Aorta (tissue), 4 donors: ENCODE data around the gene C1QTNF4. TPM values are rescaled to one million over a fixed set of nuclear protein-coding genes. Genes with fewer than 3 reads are reported as not detected.

Experiments
- polyA plus RNA-seq, 2 donors: library from polyadenylated mRNA; stranded (reverse); fragments of 200-250 nt; gene quantifications; one replicate each; pipeline ENCODE4 v1.2.3, GENCODE V29; 2013
- total RNA-seq, 2 donors: library from RNA; stranded (reverse); fragmentation: NEBNext Ultra II Directional; extraction: Animal tissue kit (Norgen Biotek cat#: 25700); gene quantifications; one replicate each; pipeline ENCODE4 v1.2.1, GENCODE V29; 2021
- donor health status: healthy with polysubstance abuse.
- donor health status: Bipolar disorder and iron deficiency.
- donor health status: DM: no; HTN: no; CAD: no.
- donor health status: DM: yes; HTN: yes; CAD: no.

Gene C1QTNF4
- total and polyA plus RNA-seq, 4 donors = 0.63 to 3.1 (median 2.3) TPM

Other genes with a start within 250 kb of the C1QTNF4 start
- gene MYBPC3, start 241.7 kb downstream of the C1QTNF4 start, total RNA-seq = under 1 TPM; 0.15 to 0.42 TPM
- 1 to 10 TPM in 1 of 2 donors, under 1 TPM in 1; 0.03 to 1.9 TPM for gene MYBPC3, start 241.7 kb downstream of the C1QTNF4 start, polyA plus RNA-seq
- 10 to 100 TPM; 41.0 to 56.0 TPM for gene SPI1, start 215.9 kb downstream of the C1QTNF4 start, total RNA-seq
- gene SPI1, start 215.9 kb downstream of the C1QTNF4 start, polyA plus RNA-seq = 10 to 100 TPM in 1 of 2 donors, 1 to 10 TPM in 1; 6.3 to 37.8 TPM
- gene SLC39A13, start 185.8 kb downstream of the C1QTNF4 start, total RNA-seq = 10 to 100 TPM; 75.1 to 88.9 TPM
- 100 to 1,000 TPM in 1 of 2 donors, 10 to 100 TPM in 1; 34.7 to 118 TPM for gene SLC39A13, start 185.8 kb downstream of the C1QTNF4 start, polyA plus RNA-seq
- gene PSMC3, start 168.0 kb downstream of the C1QTNF4 start, total RNA-seq = 100 to 1,000 TPM in 1 of 2 donors, 10 to 100 TPM in 1; 84.2 to 117 TPM
- 100 to 1,000 TPM; 181 to 204 TPM for gene PSMC3, start 168.0 kb downstream of the C1QTNF4 start, polyA plus RNA-seq
- under 1 TPM; 0.66 to 0.71 TPM for gene RAPSN, start 145.3 kb downstream of the C1QTNF4 start, total RNA-seq
- gene RAPSN, start 145.3 kb downstream of the C1QTNF4 start, polyA plus RNA-seq = under 1 TPM in 1 of 2 donors, not detected in 1; 0.46 TPM
- 100 to 1,000 TPM in 1 of 2 donors, 10 to 100 TPM in 1; 98.5 to 114 TPM for gene CELF1, start 41.3 kb downstream of the C1QTNF4 start, total RNA-seq
- gene CELF1, start 41.3 kb downstream of the C1QTNF4 start, polyA plus RNA-seq = 10 to 100 TPM; 11.3 to 17.7 TPM
- gene PTPMT1, start 28.8 kb downstream of the C1QTNF4 start, total RNA-seq = 10 to 100 TPM; 25.6 to 26.1 TPM
- gene PTPMT1, start 28.8 kb downstream of the C1QTNF4 start, polyA plus RNA-seq = 10 to 100 TPM; 45.9 to 51.5 TPM
- 10 to 100 TPM; 11.1 to 13.5 TPM for gene KBTBD4, start 15.4 kb downstream of the C1QTNF4 start, total RNA-seq
- gene KBTBD4, start 15.4 kb downstream of the C1QTNF4 start, polyA plus RNA-seq = 10 to 100 TPM in 1 of 2 donors, 1 to 10 TPM in 1; 8.9 to 13.3 TPM
- 10 to 100 TPM; 52.2 to 56.2 TPM for gene NDUFS3, start 15.3 kb downstream of the C1QTNF4 start, total RNA-seq
- 100 to 1,000 TPM in 1 of 2 donors, 10 to 100 TPM in 1; 80.3 to 106 TPM for gene NDUFS3, start 15.3 kb downstream of the C1QTNF4 start, polyA plus RNA-seq
- gene FAM180B, start 7.7 kb downstream of the C1QTNF4 start, total RNA-seq = 1 to 10 TPM; 1.7 to 4.8 TPM
- under 1 TPM in 1 of 2 donors, not detected in 1; 0.38 TPM for gene FAM180B, start 7.7 kb downstream of the C1QTNF4 start, polyA plus RNA-seq
- gene MTCH2, start 48.1 kb upstream of the C1QTNF4 start, total RNA-seq = 10 to 100 TPM; 34.8 to 43.7 TPM
- 10 to 100 TPM; 28.6 to 47.8 TPM for gene MTCH2, start 48.1 kb upstream of the C1QTNF4 start, polyA plus RNA-seq
- 1 to 10 TPM in 1 of 2 donors, under 1 TPM in 1; 0.75 to 2.0 TPM for gene AGBL2, start 121.0 kb upstream of the C1QTNF4 start, total RNA-seq
- gene AGBL2, start 121.0 kb upstream of the C1QTNF4 start, polyA plus RNA-seq = 1 to 10 TPM in 1 of 2 donors, not detected in 1; 1.6 TPM
- 100 to 1,000 TPM; 122 to 140 TPM for gene FNBP4, start 172.9 kb upstream of the C1QTNF4 start, total RNA-seq
- 10 to 100 TPM in 1 of 2 donors, 1 to 10 TPM in 1; 8.1 to 65.3 TPM for gene FNBP4, start 172.9 kb upstream of the C1QTNF4 start, polyA plus RNA-seq